Esophagus squamous epithelium (tissue), 5 donors: Measurements from ENCODE around the gene TESK1. TPM values are rescaled to one million over a fixed set of nuclear protein-coding genes. Genes with fewer than 3 reads are reported as not detected.
"Not testable (repeated sequence)": the region's sequence is repeated elsewhere in the genome, so short reads cannot be mapped to it uniquely, and the experiment has no call there.

ENCODE experiments used
- DNase-seq: peaks from one replicate; lab custom pipeline; 2025; lab: John Stamatoyannopoulos, UW
- H3K27ac ChIP-seq, 4 donors: fragments of 200-600 bp; sonication (generic); one replicate each; pipeline ENCODE4 v1.5.1; 2016 to 2019; ENCODE audit warnings: mild to moderate bottlenecking in 1 of 4
- H3K27me3 ChIP-seq, 4 donors: fragments of 200-600 bp; sonication (generic); 1 replicate in 3 of 4; 2 replicates in 1 of 4; pipeline versions ENCODE4 v1.5.1 to v1.6.0; 2017 to 2021; ENCODE audit warnings: antibody characterized with exemption in 1 of 4
- H3K36me3 ChIP-seq, 3 donors: fragments of 200-600 bp; sonication (generic); one replicate each; pipeline ENCODE4 v1.5.1; 2016 to 2019
- H3K4me1 ChIP-seq, 3 donors: fragments of 200-600 bp; sonication (generic); one replicate each; pipeline ENCODE4 v1.5.1; 2017 to 2019
- H3K4me3 ChIP-seq, 4 donors: fragments of 200-600 bp; sonication (generic); 1 replicate in 3 of 4; 2 replicates in 1 of 4; pipeline ENCODE4 v1.5.1; 2016 to 2019; ENCODE audit warnings: mild to moderate bottlenecking in 2 of 4, moderate library complexity in 1 of 4
- H3K9me3 ChIP-seq, 3 donors: fragments of 200-600 bp; sonication (generic); one replicate each; pipeline ENCODE4 v1.5.1; 2016 to 2019
- CTCF ChIP-seq, 6 experiments: fragments of 450-650 bp in 4 of 6; fragments of 200-600 bp in 2 of 6; sonication (generic) in 2 of 6; IDR thresholded peaks; one replicate each; pipeline ENCODE4 v1.5.1; 2016 to 2019; ENCODE audit warnings: antibody characterized with exemption in 6 of 6, mild to moderate bottlenecking in 4 of 6, moderate library complexity in 4 of 6
- POLR2A ChIP-seq, 4 donors: fragments of 450-650 bp; IDR thresholded peaks; one replicate each; pipeline ENCODE4 v1.6.1; 2017; ENCODE audit warnings: antibody characterized with exemption in 4 of 4, mild to moderate bottlenecking in 4 of 4, moderate library complexity in 3 of 4
- WGBS, 2 donors: methylation state at CpG; one replicate each; pipeline ENCODE4 v1.1.5; 2018; 5-methylcytosine and 5-hydroxymethylcytosine counted together
- intact Hi-C: fragments of 100-400 bp; cut with DNase I; formaldehyde crosslinking; loops from one replicate; pipeline ENCODE4 v1.15.0; 2022
- total RNA-seq, 4 donors: library from RNA; depleted of rRNA; stranded (reverse); fragments of >200 nt; gene quantifications; one replicate each; pipeline ENCODE4 v1.1.0, GENCODE V29; 2016
- donor health status: DM: yes; HTN: yes; CAD: no.

Gene TESK1
- total RNA-seq, 4 donors from 2014 or later, result 10.1 to 22.1 (median 14.4) TPM

- no peak overlapping the region for H3K27ac ChIP-seq
- H3K4me3 ChIP-seq, result no peak overlapping the region
- intact Hi-C loops, result no loop called here
- TF ChIP-seq POLR2A (IDR thresholded peaks at IDR 0.05) (no peak), CTCF (IDR thresholded peaks at IDR 0.05) (no peak)
- 63 to 70% methylated on average over 6 of the region's 6 CpGs for WGBS, 2 donors
- DNase-seq, result no peak
- no peaks in the 10 kb centered on the region for H3K36me3 ChIP-seq
- H3K4me1 ChIP-seq, result no peaks in the 10 kb centered on the region
- H3K27me3 ChIP-seq, result no peaks in the 10 kb centered on the region
- H3K9me3 ChIP-seq, result no peaks in the 10 kb centered on the region
Measured at GRCh38 chr9:35570709-35571504, 34.2 kb upstream of the TESK1 start.

- H3K36me3 ChIP-seq, result no peaks in the 10 kb centered on the region
- no peak for DNase-seq
- H3K27ac ChIP-seq, result no peak overlapping the region
- H3K4me3 ChIP-seq, result no peak overlapping the region
- H3K9me3 ChIP-seq, result peaks cover 0 to 4% (median 2%) of the 10 kb centered on the region in 3 donors
- TF ChIP-seq POLR2A (IDR thresholded peaks at IDR 0.05) (no peak), CTCF (IDR thresholded peaks at IDR 0.05) (no peak)
- WGBS, 2 donors, result 87 to 95% methylated on average over 2 of the region's 2 CpGs
- no peaks in the 10 kb centered on the region for H3K27me3 ChIP-seq
- H3K4me1 ChIP-seq, result no peaks in the 10 kb centered on the region
- intact Hi-C loops, result no loop called here
Measured at GRCh38 chr9:35574578-35575122, 30.4 kb upstream of the TESK1 start.

GRCh38 chr9:35575478-35575877 is 29.6 kb upstream of the TESK1 start:
- H3K27ac ChIP-seq, result no peak overlapping the region
- peaks cover 0 to 13% (median 10%) of the 10 kb centered on the region in 3 donors for H3K9me3 ChIP-seq
- H3K27me3 ChIP-seq, result no peaks in the 10 kb centered on the region
- DNase-seq, result no peak
- TF ChIP-seq CTCF (IDR thresholded peaks at IDR 0.05), result no peak
- TF ChIP-seq POLR2A (IDR thresholded peaks at IDR 0.05), result no peak
- peaks cover 0 to 6% (median 0%) of the 10 kb centered on the region in 3 donors for H3K36me3 ChIP-seq
- no peaks in the 10 kb centered on the region for H3K4me1 ChIP-seq
- intact Hi-C loops, result no loop called here
- WGBS, 2 donors, result 92 to 96% methylated on average over 4 to 5 of the region's 5 CpGs
- no peak overlapping the region for H3K4me3 ChIP-seq

GRCh38 chr9:35577486-35577885 is 27.6 kb upstream of the TESK1 start:
- H3K27me3 ChIP-seq, result no peaks in the 10 kb centered on the region
- no peak overlapping the region for H3K27ac ChIP-seq
- H3K4me3 ChIP-seq, result no peak overlapping the region
- TF ChIP-seq CTCF (IDR thresholded peaks at IDR 0.05) (no peak), POLR2A (IDR thresholded peaks at IDR 0.05) (no peak)
- peaks cover 0 to 7% (median 0%) of the 10 kb centered on the region in 3 donors for H3K36me3 ChIP-seq
- intact Hi-C loops, result no loop called here
- DNase-seq, result no peak
- H3K4me1 ChIP-seq, result no peaks in the 10 kb centered on the region
- peaks cover 0 to 19% (median 14%) of the 10 kb centered on the region in 3 donors for H3K9me3 ChIP-seq
- WGBS, 2 donors, result 83 to 89% methylated on average over 5 of the region's 5 CpGs

- H3K4me1 ChIP-seq, result no peaks in the 10 kb centered on the region
- H3K36me3 ChIP-seq, result peaks cover 0 to 7% (median 0%) of the 10 kb centered on the region in 3 donors
- H3K4me3 ChIP-seq, result no peak overlapping the region
- H3K27ac ChIP-seq, result no peak overlapping the region
- 100% methylated on average over 1 of the region's 1 CpG for WGBS, 2 donors
- no peaks in the 10 kb centered on the region for H3K27me3 ChIP-seq
- H3K9me3 ChIP-seq, result peaks cover 0 to 19% (median 14%) of the 10 kb centered on the region in 3 donors
- DNase-seq, result no peak
- intact Hi-C loops, result no loop called here
- no peak for TF ChIP-seq POLR2A (IDR thresholded peaks at IDR 0.05)
- no peak for TF ChIP-seq CTCF (IDR thresholded peaks at IDR 0.05)
Measured at GRCh38 chr9:35579130-35579529, 25.9 kb upstream of the TESK1 start.

GRCh38 chr9:35579659-35580227 is 25.3 kb upstream of the TESK1 start:
- H3K27me3 ChIP-seq, H3K36me3 ChIP-seq, H3K4me3 ChIP-seq, DNase-seq, H3K27ac ChIP-seq, intact Hi-C loops, H3K4me1 ChIP-seq: not testable (repeated sequence)
- 92 to 93% methylated on average over 1 of the region's 1 CpG for WGBS, 2 donors
- peaks cover 0 to 19% (median 14%) of the 10 kb centered on the region in 3 donors for H3K9me3 ChIP-seq

GRCh38 chr9:35583521-35583920 is 21.5 kb upstream of the TESK1 start:
- H3K36me3 ChIP-seq, H3K4me1 ChIP-seq, DNase-seq, H3K4me3 ChIP-seq, H3K27me3 ChIP-seq, H3K27ac ChIP-seq, intact Hi-C loops: not testable (repeated sequence)
- WGBS, 2 donors, result 27 to 68% methylated on average over 3 to 6 of the region's 6 CpGs
- peaks cover 0 to 19% (median 14%) of the 10 kb centered on the region in 3 donors for H3K9me3 ChIP-seq
